ENCODE results near the gene PLEKHA5. TPM values are rescaled to one million over a fixed set of nuclear protein-coding genes. Genes with fewer than 3 reads are reported as not detected.

Gene PLEKHA5
- polyA plus RNA-seq, 1 donor (not counting 4 experiments of a cell fraction or from before 2014, with no cell fraction given), result 21.7 TPM

GRCh38 chr12:19144985-19145384, 15.5 kb downstream of the PLEKHA5 start:
- no peak for FAIRE-seq
- dilution Hi-C loops (cut with MboI; ENCODE audit: extremely low pct_ligation_motif_present, low sequenced_read_pairs), result no loop called here
- no peaks in the 10 kb centered on the region for H3K27me3 ChIP-seq (ENCODE audit: control insufficient read depth, extremely low read depth, insufficient read depth, low read length)

GRCh38 chr12:19148860-19149259, 19.3 kb downstream of the PLEKHA5 start:
- DNase-seq (ENCODE audit: low read depth, low spot score) (no peak), FAIRE-seq (no peak)
- H3K4me1 ChIP-seq (ENCODE audit: control insufficient read depth, extremely low read depth, insufficient read depth, low read length), result no peaks in the 10 kb centered on the region
- no peaks in the 10 kb centered on the region for H3K27me3 ChIP-seq (ENCODE audit: control insufficient read depth, extremely low read depth, insufficient read depth, low read length)
- H3K36me3 ChIP-seq (ENCODE audit: control insufficient read depth in 2 of 2, extremely low read depth in 1 of 2, insufficient read depth in 2 of 2, low read length in 2 of 2), result peaks cover 9 to 12% of the 10 kb centered on the region in 2 experiments
- H4K20me1 ChIP-seq (ENCODE audit: control insufficient read depth, extremely low read depth, insufficient read depth, low read length), result no peaks in the 10 kb centered on the region
- no peak overlapping the region for H3K9ac ChIP-seq (ENCODE audit: control insufficient read depth, extremely low read depth, insufficient read depth, low read length)
- dilution Hi-C loops (cut with MboI; ENCODE audit: extremely low pct_ligation_motif_present, low sequenced_read_pairs), result no loop called here
- no peak overlapping the region for H3K27ac ChIP-seq (ENCODE audit: control insufficient read depth, insufficient read depth, low read length)
- H2AFZ ChIP-seq (ENCODE audit: control insufficient read depth, low read length), result no peak overlapping the region
- no peaks in the 10 kb centered on the region for H3K9me3 ChIP-seq (ENCODE audit: control insufficient read depth, low read depth, low read length)
- no peak overlapping the region for H3K4me2 ChIP-seq (ENCODE audit: control insufficient read depth, extremely low read depth, insufficient read depth, low read depth, low read length)
- TF ChIP-seq, protein P1, sequence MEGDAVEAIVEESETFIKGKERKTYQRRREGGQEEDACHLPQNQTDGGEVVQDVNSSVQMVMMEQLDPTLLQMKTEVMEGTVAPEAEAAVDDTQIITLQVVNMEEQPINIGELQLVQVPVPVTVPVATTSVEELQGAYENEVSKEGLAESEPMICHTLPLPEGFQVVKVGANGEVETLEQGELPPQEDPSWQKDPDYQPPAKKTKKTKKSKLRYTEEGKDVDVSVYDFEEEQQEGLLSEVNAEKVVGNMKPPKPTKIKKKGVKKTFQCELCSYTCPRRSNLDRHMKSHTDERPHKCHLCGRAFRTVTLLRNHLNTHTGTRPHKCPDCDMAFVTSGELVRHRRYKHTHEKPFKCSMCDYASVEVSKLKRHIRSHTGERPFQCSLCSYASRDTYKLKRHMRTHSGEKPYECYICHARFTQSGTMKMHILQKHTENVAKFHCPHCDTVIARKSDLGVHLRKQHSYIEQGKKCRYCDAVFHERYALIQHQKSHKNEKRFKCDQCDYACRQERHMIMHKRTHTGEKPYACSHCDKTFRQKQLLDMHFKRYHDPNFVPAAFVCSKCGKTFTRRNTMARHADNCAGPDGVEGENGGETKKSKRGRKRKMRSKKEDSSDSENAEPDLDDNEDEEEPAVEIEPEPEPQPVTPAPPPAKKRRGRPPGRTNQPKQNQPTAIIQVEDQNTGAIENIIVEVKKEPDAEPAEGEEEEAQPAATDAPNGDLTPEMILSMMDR (optimal IDR thresholded peaks at IDR 0.05 in 1 of 3, IDR thresholded peaks at IDR 0.05 in 1 of 3, conservative IDR thresholded peaks at IDR 0.05 in 1 of 3; ENCODE audit: extremely low read depth in 1 of 3, insufficient read depth in 2 of 3, low read length in 3 of 3), result no peak
- TF ChIP-seq EZH2 (IDR thresholded peaks at IDR 0.05; ENCODE audit: low read length), result no peak
- H3K9me1 ChIP-seq (ENCODE audit: control insufficient read depth, extremely low read depth, insufficient read depth, low read length), result peaks cover 4% of the 10 kb centered on the region
- H3K79me2 ChIP-seq (ENCODE audit: control insufficient read depth, insufficient read depth, low read length), result peaks cover 79% of the 10 kb centered on the region
- H3K4me3 ChIP-seq (ENCODE audit: control insufficient read depth in 2 of 3, extremely low read depth in 1 of 3, insufficient read depth in 2 of 3, low read depth in 1 of 3, low read length in 3 of 3), result no peak overlapping the region

More at GRCh38 chr12:19144985-19145384, 15.5 kb downstream of the PLEKHA5 start:
- TF ChIP-seq EZH2 (IDR thresholded peaks at IDR 0.05; ENCODE audit: low read length), result no peak
- TF ChIP-seq, protein P1 (optimal IDR thresholded peaks at IDR 0.05 in 1 of 3, IDR thresholded peaks at IDR 0.05 in 1 of 3, conservative IDR thresholded peaks at IDR 0.05 in 1 of 3; ENCODE audit: extremely low read depth in 1 of 3, insufficient read depth in 2 of 3, low read length in 3 of 3), result no peak
- no peaks in the 10 kb centered on the region for H3K4me1 ChIP-seq (ENCODE audit: control insufficient read depth, extremely low read depth, insufficient read depth, low read length)
- H3K9me3 ChIP-seq (ENCODE audit: control insufficient read depth, low read depth, low read length), result no peaks in the 10 kb centered on the region
- H3K9me1 ChIP-seq (ENCODE audit: control insufficient read depth, extremely low read depth, insufficient read depth, low read length), result peaks cover 4% of the 10 kb centered on the region
- no peak overlapping the region for H3K4me2 ChIP-seq (ENCODE audit: control insufficient read depth, extremely low read depth, insufficient read depth, low read depth, low read length)
- no peak overlapping the region for H3K4me3 ChIP-seq (ENCODE audit: control insufficient read depth in 2 of 3, extremely low read depth in 1 of 3, insufficient read depth in 2 of 3, low read depth in 1 of 3, low read length in 3 of 3)
- H4K20me1 ChIP-seq (ENCODE audit: control insufficient read depth, extremely low read depth, insufficient read depth, low read length), result no peaks in the 10 kb centered on the region
- no peak for DNase-seq (ENCODE audit: low read depth, low spot score)
- no peak overlapping the region for H2AFZ ChIP-seq (ENCODE audit: control insufficient read depth, low read length)
- no peak overlapping the region for H3K9ac ChIP-seq (ENCODE audit: control insufficient read depth, extremely low read depth, insufficient read depth, low read length)
- no peak overlapping the region for H3K27ac ChIP-seq (ENCODE audit: control insufficient read depth, insufficient read depth, low read length)
- H3K36me3 ChIP-seq (ENCODE audit: control insufficient read depth in 2 of 2, extremely low read depth in 1 of 2, insufficient read depth in 2 of 2, low read length in 2 of 2), result peaks cover 10 to 12% of the 10 kb centered on the region in 2 experiments
- peaks cover 82% of the 10 kb centered on the region for H3K79me2 ChIP-seq (ENCODE audit: control insufficient read depth, insufficient read depth, low read length)

Measured in keratinocyte (primary cell).